HepG2 (cell line): ENCODE data around the gene CCDC117. TPM values are rescaled to one million over a fixed set of nuclear protein-coding genes. Genes with fewer than 3 reads are reported as not detected.

Experiments
- DPF2 ChIP-seq: sonication (generic); formaldehyde crosslinking; IDR thresholded peaks from 2 replicates; pipeline ENCODE4 v1.4.0; 2020; ENCODE audit warnings: mild to moderate bottlenecking, low read depth, missing genetic modification reagents, borderline replicate concordance
- GLI4 ChIP-seq: sonication (generic); formaldehyde crosslinking; IDR thresholded peaks from 2 replicates; pipeline ENCODE4 v1.5.1; 2020; ENCODE audit warnings: missing genetic modification reagents, mild to moderate bottlenecking, moderate library complexity, borderline replicate concordance
- HDAC1 ChIP-seq: sonication (generic); formaldehyde crosslinking; IDR thresholded peaks from 2 replicates; pipeline ENCODE4 v1.5.1; 2020; ENCODE audit warnings: mild to moderate bottlenecking, missing genetic modification reagents
- HDAC2 ChIP-seq: sonication (generic); formaldehyde crosslinking; IDR thresholded peaks from 2 replicates; pipeline ENCODE4 v1.4.0; 2020; ENCODE audit warnings: missing genetic modification reagents
- ISL2 ChIP-seq: sonication (generic); formaldehyde crosslinking; IDR thresholded peaks from 2 replicates; pipeline ENCODE4 v1.5.0; 2020; ENCODE audit warnings: missing genetic modification reagents
- NCOA2 ChIP-seq: sonication (generic); formaldehyde crosslinking; IDR thresholded peaks from 2 replicates; pipeline ENCODE4 v1.8.0; 2022; ENCODE audit warnings: inconsistent platforms
- PAWR ChIP-seq: sonication (generic); formaldehyde crosslinking; IDR thresholded peaks from 2 replicates; pipeline ENCODE4 v1.4.0; 2020; ENCODE audit warnings: missing genetic modification reagents, mild to moderate bottlenecking, borderline replicate concordance
- RNF2 ChIP-seq: fragments of 450-650 bp; conservative IDR thresholded peaks from 2 replicates; pipeline ENCODE4 v1.6.1; 2016; ENCODE audit warnings: low read depth
- TBP ChIP-seq: sonication (generic); formaldehyde crosslinking; IDR thresholded peaks from 2 replicates; pipeline ENCODE4 v1.5.0; 2020; ENCODE audit warnings: missing genetic modification reagents
- U2AF2 ChIP-seq: fragments of 200-400 bp; formaldehyde crosslinking; IDR thresholded peaks from 2 replicates; pipeline ENCODE4 v1.6.1; 2017; ENCODE audit warnings: low read depth, mild to moderate bottlenecking, low read length
- ZBTB3 ChIP-seq: sonication (generic); formaldehyde crosslinking; IDR thresholded peaks from 2 replicates; pipeline ENCODE4 v1.4.0; 2020; ENCODE audit warnings: low read depth, mild to moderate bottlenecking, moderate library complexity, missing genetic modification reagents, borderline replicate concordance
- ZFY ChIP-seq: sonication (generic); formaldehyde crosslinking; IDR thresholded peaks from 2 replicates; pipeline ENCODE4 v1.4.0; 2020; ENCODE audit warnings: missing genetic modification reagents
- ZNF234 ChIP-seq: sonication (generic); formaldehyde crosslinking; conservative IDR thresholded peaks from 2 replicates; pipeline ENCODE4 v1.5.1; 2020; ENCODE audit warnings: mild to moderate bottlenecking, missing genetic modification reagents
- ZNF333 ChIP-seq: sonication (generic); formaldehyde crosslinking; IDR thresholded peaks from 2 replicates; pipeline ENCODE4 v1.4.0; 2020; ENCODE audit warnings: mild to moderate bottlenecking, missing genetic modification reagents, borderline replicate concordance
- ZNF460 ChIP-seq: sonication (generic); formaldehyde crosslinking; IDR thresholded peaks from 2 replicates; pipeline ENCODE4 v1.5.1; 2020; ENCODE audit warnings: missing genetic modification reagents, mild to moderate bottlenecking, borderline replicate concordance
- ZNF615 ChIP-seq: sonication (generic); formaldehyde crosslinking; IDR thresholded peaks from 2 replicates; pipeline ENCODE4 v1.5.0; 2020; ENCODE audit warnings: mild to moderate bottlenecking, missing genetic modification reagents, borderline replicate concordance
- ZNF670 ChIP-seq: sonication (generic); formaldehyde crosslinking; IDR thresholded peaks from 2 replicates; pipeline ENCODE4 v1.8.0; 2022; ENCODE audit warnings: mild to moderate bottlenecking, missing genetic modification reagents, borderline replicate concordance
- polyA plus RNA-seq, 8 experiments: library from polyadenylated mRNA; depleted of rRNA in 3 of 8; stranded (reverse) in 7 of 8; unstranded in 1 of 8; fragments of >200 nt; fragmentation: Illumina TruSeq in 4 of 8; extraction: Trizol in 4 of 8; gene quantifications; 2 replicates each; pipeline versions ENCODE4 v1.2.1 to v1.2.3, GENCODE V29; 2011 to 2016; ENCODE audit warnings: low read depth in 4 of 8, missing spikeins in 1 of 8, mixed read lengths in 1 of 8; ENCODE audit not compliant: insufficient read depth in 1 of 8
- total RNA-seq, 5 experiments: library from RNA; depleted of rRNA; stranded (reverse); fragments of >200 nt; fragmentation: Illumina TruSeq; extraction: Trizol; gene quantifications; 2 replicates each; pipeline ENCODE4 v1.2.3, GENCODE V29; 2016; ENCODE audit warnings: low read depth in 1 of 5
- TF ChIP-seq, protein P1 (sequence below): sonication (generic); formaldehyde crosslinking; IDR thresholded peaks from 2 replicates; pipeline ENCODE4 v1.5.0; 2020; ENCODE audit warnings: missing genetic modification reagents, mild to moderate bottlenecking, borderline replicate concordance
- TF ChIP-seq, protein P2 (sequence below): sonication (generic); formaldehyde crosslinking; IDR thresholded peaks from 2 replicates; pipeline ENCODE4 v1.5.1; 2020; ENCODE audit warnings: mild to moderate bottlenecking, missing genetic modification reagents, borderline replicate concordance
- TF ChIP-seq, protein P3 (sequence below): sonication (generic); formaldehyde crosslinking; IDR thresholded peaks from 2 replicates; pipeline ENCODE4 v1.4.0; 2020; ENCODE audit warnings: missing genetic modification reagents
- TF ChIP-seq, protein P4 (sequence below): sonication (generic); IDR thresholded peaks from 2 replicates; pipeline ENCODE4 v1.6.1; 2016; ENCODE audit warnings: low read depth, borderline replicate concordance
- TF ChIP-seq, protein P5 (sequence below): sonication (generic); formaldehyde crosslinking; IDR thresholded peaks from 2 replicates; pipeline ENCODE4 v1.4.0; 2020; ENCODE audit warnings: mild to moderate bottlenecking, missing genetic modification reagents

CCDC117 gene
- total and polyA plus RNA-seq, 2 of the 13 experiments (the other 11 are each of a cell fraction or from before 2014, with no cell fraction given): 12.6 to 34.2 TPM

DNA sequence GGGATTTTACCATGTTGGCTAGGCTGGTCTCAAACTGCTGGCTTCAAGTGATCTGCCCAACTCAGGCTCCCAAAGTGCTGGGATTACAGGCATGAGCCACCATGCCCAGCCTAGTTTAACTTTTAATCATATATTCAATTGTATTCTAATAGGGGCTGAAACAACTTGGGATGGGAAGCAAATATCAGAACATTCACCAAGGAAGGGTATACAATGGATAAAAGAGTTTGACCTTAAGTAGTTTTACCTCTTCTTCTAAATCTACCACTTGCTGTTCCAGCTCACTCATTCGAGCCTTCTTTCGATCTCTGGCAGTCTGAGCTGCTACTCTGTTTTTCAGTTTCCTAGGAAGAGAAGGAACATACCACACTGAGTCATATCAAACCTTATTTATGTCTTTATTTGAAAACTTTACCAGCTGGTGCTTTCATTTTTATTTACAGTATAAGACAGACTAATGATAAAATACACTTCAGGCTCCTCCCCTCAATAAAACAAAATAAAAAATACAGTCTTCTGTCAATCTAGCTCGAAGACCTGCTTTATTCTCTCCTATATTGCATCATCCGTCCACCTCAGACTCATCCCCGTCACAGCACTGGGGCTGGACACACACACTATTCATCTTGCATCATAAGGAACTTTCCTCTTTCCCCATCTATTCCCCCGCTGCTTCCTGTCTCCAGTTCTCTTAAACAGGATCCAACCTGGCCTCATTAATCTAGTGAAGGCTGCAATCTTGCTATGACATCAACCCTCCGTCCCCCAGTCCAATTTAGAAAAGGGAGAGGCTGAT is 26.5 kb downstream of the CCDC117 start (continued):
- TF ChIP-seq ZNF460 (CRISPR knock-in tag) (no peak), DPF2 (CRISPR knock-in tag) (no peak), ZNF615 (no peak), NCOA2 (no peak; the same call in 1 of the 2 replicates), HDAC2 (CRISPR knock-in tag) (no peak), GLI4 (CRISPR knock-in tag) (no peak), ZNF670 (CRISPR knock-in tag) (no peak), RNF2 (no peak), ZFY (no peak), PAWR (no peak), ISL2 (no peak), TBP (no peak), ZNF333 (CRISPR knock-in tag) (no peak), ZNF234 (CRISPR knock-in tag) (no peak), HDAC1 (CRISPR knock-in tag) (no peak; the same call in 1 of the 2 replicates), U2AF2 (no peak), ZBTB3 (CRISPR knock-in tag) (no peak)
- TF ChIP-seq, protein P1, sequence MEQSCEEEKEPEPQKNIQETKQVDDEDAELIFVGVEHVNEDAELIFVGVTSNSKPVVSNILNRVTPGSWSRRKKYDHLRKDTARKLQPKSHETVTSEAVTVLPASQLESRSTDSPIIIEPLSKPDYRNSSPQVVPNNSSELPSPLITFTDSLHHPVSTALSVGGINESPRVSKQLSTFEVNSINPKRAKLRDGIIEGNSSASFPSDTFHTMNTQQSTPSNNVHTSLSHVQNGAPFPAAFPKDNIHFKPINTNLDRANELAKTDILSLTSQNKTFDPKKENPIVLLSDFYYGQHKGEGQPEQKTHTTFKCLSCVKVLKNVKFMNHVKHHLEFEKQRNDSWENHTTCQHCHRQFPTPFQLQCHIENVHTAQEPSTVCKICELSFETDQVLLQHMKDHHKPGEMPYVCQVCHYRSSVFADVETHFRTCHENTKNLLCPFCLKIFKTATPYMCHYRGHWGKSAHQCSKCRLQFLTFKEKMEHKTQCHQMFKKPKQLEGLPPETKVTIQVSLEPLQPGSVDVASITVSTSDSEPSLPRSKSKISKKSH: no peak
- TF ChIP-seq, protein P2, sequence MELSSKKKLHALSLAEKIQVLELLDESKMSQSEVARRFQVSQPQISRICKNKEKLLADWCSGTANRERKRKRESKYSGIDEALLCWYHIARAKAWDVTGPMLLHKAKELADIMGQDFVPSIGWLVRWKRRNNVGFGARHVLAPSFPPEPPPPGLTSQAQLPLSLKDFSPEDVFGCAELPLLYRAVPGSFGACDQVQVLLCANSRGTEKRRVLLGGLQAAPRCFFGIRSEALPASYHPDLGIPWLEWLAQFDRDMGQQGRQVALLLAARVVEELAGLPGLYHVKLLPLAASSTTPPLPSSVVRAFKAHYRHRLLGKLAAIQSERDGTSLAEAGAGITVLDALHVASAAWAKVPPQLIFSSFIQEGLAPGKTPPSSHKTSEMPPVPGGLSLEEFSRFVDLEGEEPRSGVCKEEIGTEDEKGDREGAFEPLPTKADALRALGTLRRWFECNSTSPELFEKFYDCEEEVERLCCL (CRISPR knock-in tag): no peak
- TF ChIP-seq, protein P3, sequence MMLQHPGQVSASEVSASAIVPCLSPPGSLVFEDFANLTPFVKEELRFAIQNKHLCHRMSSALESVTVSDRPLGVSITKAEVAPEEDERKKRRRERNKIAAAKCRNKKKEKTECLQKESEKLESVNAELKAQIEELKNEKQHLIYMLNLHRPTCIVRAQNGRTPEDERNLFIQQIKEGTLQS (CRISPR knock-in tag): peak; percentile 68; the same call in 1 of the 2 replicates
- TF ChIP-seq, protein P4, sequence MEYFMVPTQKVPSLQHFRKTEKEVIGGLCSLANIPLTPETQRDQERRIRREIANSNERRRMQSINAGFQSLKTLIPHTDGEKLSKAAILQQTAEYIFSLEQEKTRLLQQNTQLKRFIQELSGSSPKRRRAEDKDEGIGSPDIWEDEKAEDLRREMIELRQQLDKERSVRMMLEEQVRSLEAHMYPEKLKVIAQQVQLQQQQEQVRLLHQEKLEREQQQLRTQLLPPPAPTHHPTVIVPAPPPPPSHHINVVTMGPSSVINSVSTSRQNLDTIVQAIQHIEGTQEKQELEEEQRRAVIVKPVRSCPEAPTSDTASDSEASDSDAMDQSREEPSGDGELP: no peak
- TF ChIP-seq, protein P5, sequence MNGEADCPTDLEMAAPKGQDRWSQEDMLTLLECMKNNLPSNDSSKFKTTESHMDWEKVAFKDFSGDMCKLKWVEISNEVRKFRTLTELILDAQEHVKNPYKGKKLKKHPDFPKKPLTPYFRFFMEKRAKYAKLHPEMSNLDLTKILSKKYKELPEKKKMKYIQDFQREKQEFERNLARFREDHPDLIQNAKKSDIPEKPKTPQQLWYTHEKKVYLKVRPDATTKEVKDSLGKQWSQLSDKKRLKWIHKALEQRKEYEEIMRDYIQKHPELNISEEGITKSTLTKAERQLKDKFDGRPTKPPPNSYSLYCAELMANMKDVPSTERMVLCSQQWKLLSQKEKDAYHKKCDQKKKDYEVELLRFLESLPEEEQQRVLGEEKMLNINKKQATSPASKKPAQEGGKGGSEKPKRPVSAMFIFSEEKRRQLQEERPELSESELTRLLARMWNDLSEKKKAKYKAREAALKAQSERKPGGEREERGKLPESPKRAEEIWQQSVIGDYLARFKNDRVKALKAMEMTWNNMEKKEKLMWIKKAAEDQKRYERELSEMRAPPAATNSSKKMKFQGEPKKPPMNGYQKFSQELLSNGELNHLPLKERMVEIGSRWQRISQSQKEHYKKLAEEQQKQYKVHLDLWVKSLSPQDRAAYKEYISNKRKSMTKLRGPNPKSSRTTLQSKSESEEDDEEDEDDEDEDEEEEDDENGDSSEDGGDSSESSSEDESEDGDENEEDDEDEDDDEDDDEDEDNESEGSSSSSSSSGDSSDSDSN (CRISPR knock-in tag): no peak
